ENCODE data around the gene TMEM176A.

TMEM176A gene

DNA sequence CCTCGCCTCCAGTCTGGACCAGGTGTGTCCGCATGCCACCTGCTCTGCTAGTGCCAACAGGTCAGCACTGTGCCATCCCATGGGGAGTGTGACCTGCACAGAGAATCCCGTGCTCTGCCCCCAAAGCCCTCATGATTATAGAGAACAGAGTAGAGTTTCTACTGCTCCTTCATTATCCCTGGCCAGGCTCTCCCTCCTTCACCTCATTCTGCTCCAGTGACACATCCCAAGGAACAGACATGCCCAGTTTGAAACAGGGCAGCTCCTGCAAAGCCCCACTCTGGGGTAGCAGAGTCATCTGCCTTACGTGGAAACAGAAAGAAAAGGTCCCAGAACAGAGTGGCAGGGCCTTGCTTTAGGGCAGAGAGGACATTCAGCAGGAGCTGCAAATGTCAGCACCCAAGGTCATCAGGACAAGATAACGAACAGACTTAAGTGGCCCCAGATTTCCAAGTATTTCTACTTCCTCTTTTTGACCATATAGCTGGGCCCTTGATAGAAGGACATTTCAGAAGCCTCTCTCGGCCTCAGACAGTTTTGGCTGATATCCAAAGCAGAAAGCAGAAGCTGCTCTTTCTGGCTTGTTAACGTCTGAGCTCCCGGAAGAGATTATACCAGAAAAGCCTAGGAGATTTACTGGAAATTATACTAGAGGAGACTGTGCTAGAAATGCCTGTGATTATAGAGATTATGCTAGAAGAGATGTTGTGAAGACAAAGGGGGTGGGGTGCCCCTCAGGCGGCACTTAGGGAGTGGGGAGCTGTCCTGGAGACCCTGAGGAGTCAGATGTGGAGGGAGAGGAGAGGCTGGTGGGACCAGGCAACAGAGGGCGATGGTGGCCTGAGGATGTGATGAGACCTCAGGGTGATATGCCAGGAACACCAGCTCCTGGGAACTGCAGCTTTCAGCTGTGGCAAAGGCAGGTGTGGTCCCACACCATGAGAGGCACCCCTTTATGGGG lies 13.0 kb upstream of the TMEM176A start:
- Histone ChIP-seq H3K4me1 (ENCODE audit: control insufficient read depth, insufficient read depth, low read length) (no peaks in the 10 kb centered on the region), H3K36me3 (ENCODE audit: control insufficient read depth, insufficient read depth, low read length) (no peaks in the 10 kb centered on the region), H3K4me3 (ENCODE audit: insufficient read depth, low read depth, low read length) (no peak overlapping the region), H3K27ac (ENCODE audit: insufficient read depth, low read depth, low read length, poor library complexity, severe bottlenecking) (no peak overlapping the region), H3K9me3 (ENCODE audit: control insufficient read depth, low read length) (no peaks in the 10 kb centered on the region), H3K27me3 (ENCODE audit: control insufficient read depth, insufficient read depth, low read length, poor library complexity, severe bottlenecking) (no peaks in the 10 kb centered on the region)
- 86 to 87% methylated on average over 10 of the region's 10 CpGs for WGBS, 2 experiments

- H3K36me3 ChIP-seq (ENCODE audit: control insufficient read depth, insufficient read depth, low read length), result no peaks in the 10 kb centered on the region
- no peaks in the 10 kb centered on the region for H3K27me3 ChIP-seq (ENCODE audit: control insufficient read depth, insufficient read depth, low read length, poor library complexity, severe bottlenecking)
- no peaks in the 10 kb centered on the region for H3K9me3 ChIP-seq (ENCODE audit: control insufficient read depth, low read length)
- no peaks in the 10 kb centered on the region for H3K4me1 ChIP-seq (ENCODE audit: control insufficient read depth, insufficient read depth, low read length)
- H3K27ac ChIP-seq (ENCODE audit: insufficient read depth, low read depth, low read length, poor library complexity, severe bottlenecking), result no peak overlapping the region
- WGBS, 2 experiments, result 73% methylated on average over 9 of the region's 9 CpGs
- no peak overlapping the region for H3K4me3 ChIP-seq (ENCODE audit: insufficient read depth, low read depth, low read length)
These were observed 11.9 kb upstream of the TMEM176A start for GRCh38 chr7:150788474-150789269.

- H3K27ac ChIP-seq (ENCODE audit: insufficient read depth, low read depth, low read length, poor library complexity, severe bottlenecking), result no peak overlapping the region
- H3K36me3 ChIP-seq (ENCODE audit: control insufficient read depth, insufficient read depth, low read length), result no peaks in the 10 kb centered on the region
- no peaks in the 10 kb centered on the region for H3K4me1 ChIP-seq (ENCODE audit: control insufficient read depth, insufficient read depth, low read length)
- H3K4me3 ChIP-seq (ENCODE audit: insufficient read depth, low read depth, low read length), result no peak overlapping the region
- H3K9me3 ChIP-seq (ENCODE audit: control insufficient read depth, low read length), result no peaks in the 10 kb centered on the region
- 93% methylated on average over 9 of the region's 9 CpGs for WGBS, 2 experiments
- H3K27me3 ChIP-seq (ENCODE audit: control insufficient read depth, insufficient read depth, low read length, poor library complexity, severe bottlenecking), result no peaks in the 10 kb centered on the region
These were observed 10.0 kb upstream of the TMEM176A start for GRCh38 chr7:150790416-150791075.

DNA sequence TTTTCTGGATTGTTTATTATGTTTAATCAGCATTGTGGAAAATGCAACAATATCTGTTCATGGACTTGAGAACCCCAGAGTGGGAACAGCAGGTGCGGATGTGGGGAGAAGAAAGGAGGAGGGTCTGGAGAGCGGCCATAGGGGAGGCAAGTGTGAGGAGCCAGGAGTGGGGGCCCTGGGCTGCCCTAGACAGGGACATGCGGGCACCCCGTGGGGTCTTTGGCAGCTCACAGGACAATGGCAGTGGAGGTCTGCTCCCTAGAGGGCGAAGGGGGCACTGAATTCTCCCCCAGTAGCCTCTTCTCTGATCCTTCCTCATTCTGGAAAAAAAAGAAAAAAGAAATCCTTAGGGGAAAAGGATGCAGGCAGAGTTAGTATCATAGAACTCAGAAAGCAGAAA lies 9.3 kb upstream of the TMEM176A start:
- no peaks in the 10 kb centered on the region for H3K27me3 ChIP-seq (ENCODE audit: control insufficient read depth, insufficient read depth, low read length, poor library complexity, severe bottlenecking)
- no peak overlapping the region for H3K4me3 ChIP-seq (ENCODE audit: insufficient read depth, low read depth, low read length)
- no peaks in the 10 kb centered on the region for H3K4me1 ChIP-seq (ENCODE audit: control insufficient read depth, insufficient read depth, low read length)
- no peaks in the 10 kb centered on the region for H3K9me3 ChIP-seq (ENCODE audit: control insufficient read depth, low read length)
- no peaks in the 10 kb centered on the region for H3K36me3 ChIP-seq (ENCODE audit: control insufficient read depth, insufficient read depth, low read length)
- H3K27ac ChIP-seq (ENCODE audit: insufficient read depth, low read depth, low read length, poor library complexity, severe bottlenecking), result no peak overlapping the region
- 76 to 86% methylated on average over 5 of the region's 5 CpGs for WGBS, 2 experiments

- no peaks in the 10 kb centered on the region for H3K27me3 ChIP-seq (ENCODE audit: control insufficient read depth, insufficient read depth, low read length, poor library complexity, severe bottlenecking)
- H3K36me3 ChIP-seq (ENCODE audit: control insufficient read depth, insufficient read depth, low read length), result no peaks in the 10 kb centered on the region
- 93 to 96% methylated on average over 12 of the region's 12 CpGs for WGBS, 2 experiments
- no peak overlapping the region for H3K4me3 ChIP-seq (ENCODE audit: insufficient read depth, low read depth, low read length)
- no peaks in the 10 kb centered on the region for H3K9me3 ChIP-seq (ENCODE audit: control insufficient read depth, low read length)
- no peak overlapping the region for H3K27ac ChIP-seq (ENCODE audit: insufficient read depth, low read depth, low read length, poor library complexity, severe bottlenecking)
- H3K4me1 ChIP-seq (ENCODE audit: control insufficient read depth, insufficient read depth, low read length), result no peaks in the 10 kb centered on the region
These were observed 8.7 kb upstream of the TMEM176A start for GRCh38 chr7:150791746-150792452.

DNA sequence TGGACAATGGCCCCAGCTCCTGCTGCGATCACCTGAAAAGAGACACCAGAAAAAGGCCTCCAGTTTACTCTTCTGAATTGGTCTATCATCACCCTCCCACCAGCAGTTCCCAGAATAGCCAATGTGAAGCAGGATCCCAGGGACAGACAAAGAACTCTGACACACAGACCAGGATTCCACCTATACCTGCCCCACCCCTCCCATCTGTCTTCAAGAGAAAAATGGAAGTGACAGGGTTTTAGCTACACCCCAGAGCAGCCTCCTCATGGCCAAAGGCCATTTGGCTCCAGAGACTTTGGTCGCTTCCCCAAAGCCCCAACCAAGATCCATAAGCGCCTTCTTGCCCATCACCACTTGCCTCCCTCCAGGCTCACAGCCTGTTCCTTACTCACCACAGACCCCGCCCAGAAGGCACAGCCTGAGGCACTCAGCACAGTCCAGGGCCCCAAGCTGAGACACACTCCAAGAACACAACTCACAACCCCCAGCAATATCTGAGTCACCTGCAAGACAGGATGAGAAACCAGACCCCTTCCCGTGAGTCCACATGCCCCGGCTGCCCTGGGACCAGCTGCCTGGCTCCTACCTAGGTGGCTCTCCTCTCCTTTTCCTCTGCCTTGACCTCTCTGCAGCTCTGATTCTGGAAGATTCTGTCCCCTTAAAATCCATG lies 6.9 kb upstream of the TMEM176A start:
- no peak overlapping the region for H3K27ac ChIP-seq (ENCODE audit: insufficient read depth, low read depth, low read length, poor library complexity, severe bottlenecking)
- H3K4me1 ChIP-seq (ENCODE audit: control insufficient read depth, insufficient read depth, low read length), result no peaks in the 10 kb centered on the region
- WGBS, 2 experiments, result 91 to 92% methylated on average over 6 of the region's 6 CpGs
- peaks cover 4% of the 10 kb centered on the region for H3K27me3 ChIP-seq (ENCODE audit: control insufficient read depth, insufficient read depth, low read length, poor library complexity, severe bottlenecking)
- H3K36me3 ChIP-seq (ENCODE audit: control insufficient read depth, insufficient read depth, low read length), result no peaks in the 10 kb centered on the region
- no peak overlapping the region for H3K4me3 ChIP-seq (ENCODE audit: insufficient read depth, low read depth, low read length)
- H3K9me3 ChIP-seq (ENCODE audit: control insufficient read depth, low read length), result no peaks in the 10 kb centered on the region

- WGBS, 2 experiments, result 71 to 83% methylated on average over 4 of the region's 4 CpGs
- Histone ChIP-seq H3K9me3 (ENCODE audit: control insufficient read depth, low read length) (no peaks in the 10 kb centered on the region), H3K27me3 (ENCODE audit: control insufficient read depth, insufficient read depth, low read length, poor library complexity, severe bottlenecking) (peaks cover 44% of the 10 kb centered on the region)
These were observed 2.9 kb upstream of the TMEM176A start for GRCh38 chr7:150797661-150798060.

DNA sequence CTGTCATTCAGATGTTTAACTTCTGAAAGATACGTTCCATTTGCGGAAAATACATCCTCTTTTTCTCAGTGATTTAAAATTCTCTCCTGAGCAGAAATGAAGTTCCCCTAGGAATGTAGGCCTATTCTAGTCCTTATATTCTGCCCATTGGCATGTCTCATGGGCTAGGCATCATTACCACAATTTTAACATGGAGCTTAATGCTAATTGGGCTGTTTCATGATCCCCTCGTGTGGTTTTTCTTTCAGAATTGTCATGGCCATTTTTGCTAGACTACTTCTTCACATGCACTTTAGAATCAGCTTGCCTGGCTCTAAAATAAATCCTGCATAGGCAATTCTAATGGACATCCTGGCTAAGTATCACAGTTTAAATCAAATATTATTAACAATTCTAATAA lies 1.4 kb upstream of the TMEM176A start:
- 90% methylated on average over 3 of the region's 3 CpGs for WGBS, 2 experiments

More at GRCh38 chr7:150797661-150798060, 2.9 kb upstream of the TMEM176A start:
- Histone ChIP-seq H3K27ac (ENCODE audit: insufficient read depth, low read depth, low read length, poor library complexity, severe bottlenecking) (no peak overlapping the region), H3K36me3 (ENCODE audit: control insufficient read depth, insufficient read depth, low read length) (no peaks in the 10 kb centered on the region), H3K4me3 (ENCODE audit: insufficient read depth, low read depth, low read length) (no peak overlapping the region), H3K4me1 (ENCODE audit: control insufficient read depth, insufficient read depth, low read length) (no peaks in the 10 kb centered on the region)

DNA sequence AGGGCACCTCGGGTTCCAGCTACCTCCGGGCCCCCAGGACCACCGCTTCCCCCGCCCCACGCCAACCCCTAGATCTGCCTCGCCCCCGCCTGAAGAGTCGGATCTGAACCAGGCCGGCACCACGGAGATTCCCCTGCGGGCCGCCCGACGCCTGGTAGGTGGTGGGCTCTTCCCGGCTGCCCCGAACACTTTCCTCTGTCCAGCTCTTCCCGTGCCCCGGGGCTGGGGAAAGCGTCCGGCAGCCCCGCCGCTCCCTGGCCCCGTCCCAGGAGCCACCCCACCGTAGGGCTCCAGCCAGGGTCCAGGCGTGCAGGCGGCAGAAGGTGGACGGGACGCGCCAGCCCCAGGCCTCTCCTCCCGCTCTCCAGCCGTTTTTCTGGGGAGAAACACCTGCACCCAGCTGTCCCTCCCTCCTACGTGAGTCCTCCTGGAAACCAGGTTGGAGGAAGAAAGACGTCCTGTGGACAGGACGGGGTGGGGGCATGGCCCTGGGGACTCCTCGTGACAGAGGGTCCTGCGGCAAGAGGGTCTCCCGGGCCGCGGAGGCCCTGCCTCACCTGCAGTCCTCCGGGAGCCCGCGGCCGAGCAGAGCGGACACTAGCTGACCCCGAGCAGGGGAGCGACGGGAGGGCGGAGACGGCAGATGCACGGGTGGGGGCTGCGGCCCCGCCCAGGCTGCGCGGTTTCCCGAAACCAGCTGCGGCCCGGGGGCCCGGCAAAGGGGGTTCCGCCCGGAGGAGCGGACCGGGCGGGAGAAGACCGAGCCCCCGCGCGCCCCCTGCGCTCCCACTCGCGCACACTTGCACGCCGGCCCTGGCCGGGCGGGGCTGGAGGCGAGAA lies 608 bp upstream of the TMEM176A start, which contains the start of gene TMEM176B:
Gene TMEM176B, minus strand, starts transcription at position 624 of the 840 bp plus-strand sequence. CDS start 3,795 bp downstream, outside the sequence.
- 5% methylated on average over 75 of the region's 75 CpGs for WGBS, 2 experiments
- Histone ChIP-seq H3K9me3 (ENCODE audit: control insufficient read depth, low read length) (no peaks in the 10 kb centered on the region), H3K27ac (ENCODE audit: insufficient read depth, low read depth, low read length, poor library complexity, severe bottlenecking) (no peak within 1 kb of the TSS), H3K4me1 (ENCODE audit: control insufficient read depth, insufficient read depth, low read length) (no peaks in the 10 kb centered on the region), H3K27me3 (ENCODE audit: control insufficient read depth, insufficient read depth, low read length, poor library complexity, severe bottlenecking) (peaks cover 52% of the 10 kb centered on the region), H3K36me3 (ENCODE audit: control insufficient read depth, insufficient read depth, low read length) (no peaks in the 10 kb centered on the region), H3K4me3 (ENCODE audit: insufficient read depth, low read depth, low read length) (peak within 1 kb of the TSS; percentile 38)

More for the DNA sequence above, 1.4 kb upstream of the TMEM176A start:
- H3K36me3 ChIP-seq (ENCODE audit: control insufficient read depth, insufficient read depth, low read length), result no peaks in the 10 kb centered on the region
- no peaks in the 10 kb centered on the region for H3K9me3 ChIP-seq (ENCODE audit: control insufficient read depth, low read length)
- no peaks in the 10 kb centered on the region for H3K4me1 ChIP-seq (ENCODE audit: control insufficient read depth, insufficient read depth, low read length)
- peaks cover 52% of the 10 kb centered on the region for H3K27me3 ChIP-seq (ENCODE audit: control insufficient read depth, insufficient read depth, low read length, poor library complexity, severe bottlenecking)
- no peak overlapping the region for H3K4me3 ChIP-seq (ENCODE audit: insufficient read depth, low read depth, low read length)
- H3K27ac ChIP-seq (ENCODE audit: insufficient read depth, low read depth, low read length, poor library complexity, severe bottlenecking), result no peak overlapping the region

Data from ectodermal cell (in vitro differentiated cells).